Neural cell (in vitro differentiated cells): Measurements from ENCODE around the gene AMIGO2. TPM values are rescaled to one million over a fixed set of nuclear protein-coding genes. Genes with fewer than 3 reads are reported as not detected.

Experiments
- H2AFZ ChIP-seq: fragments of 200-600, 300-800 bp; sonication (generic), shearing (Covaris generic); 2 replicates; pipeline ENCODE4 v1.6.0; 2014; ENCODE audit warnings: low read depth, mild to moderate bottlenecking, antibody characterized with exemption, low read length, moderate library complexity
- H3F3A ChIP-seq: fragments of 200-600 bp; shearing (Covaris generic); 2 replicates; pipeline ENCODE4 v1.6.1; 2016; ENCODE audit warnings: mild to moderate bottlenecking, moderate library complexity, mixed read lengths, antibody characterized with exemption, low read length; ENCODE audit not compliant: insufficient read depth, poor library complexity, severe bottlenecking
- H3K27ac ChIP-seq: fragments of 200-600, 300-800 bp; sonication (generic), shearing (Covaris generic); 2 replicates; pipeline ENCODE4 v1.5.1; 2014; ENCODE audit warnings: mild to moderate bottlenecking, low read length, moderate library complexity
- H3K27me3 ChIP-seq: fragments of 300-800, 200-600 bp; sonication (generic), shearing (Covaris generic); 2 replicates; pipeline ENCODE4 v1.6.0; 2014; ENCODE audit warnings: mild to moderate bottlenecking, low read depth, low read length, moderate library complexity; ENCODE audit not compliant: insufficient read depth
- H3K36me3 ChIP-seq: fragments of 300-800, 200-600 bp; sonication (generic), shearing (Covaris generic); 2 replicates; pipeline ENCODE4 v1.5.1; 2014; ENCODE audit warnings: mild to moderate bottlenecking, antibody characterized with exemption, low read length, moderate library complexity; ENCODE audit not compliant: insufficient read depth
- H3K4me2 ChIP-seq: fragments of 300-800, 200-600 bp; sonication (generic), shearing (Covaris generic); 2 replicates; pipeline ENCODE4 v1.6.0; 2014; ENCODE audit warnings: mild to moderate bottlenecking, low read length
- H3K4me3 ChIP-seq: fragments of 300-800, 200-600 bp; sonication (generic), shearing (Covaris generic); 2 replicates; pipeline ENCODE4 v1.5.1; 2014; ENCODE audit warnings: mild to moderate bottlenecking, low read length, moderate library complexity
- H3K79me2 ChIP-seq: fragments of 200-600 bp; shearing (Covaris generic); replicated peaks from 2 replicates; pipeline ENCODE4 v1.6.0; 2014; ENCODE audit warnings: mild to moderate bottlenecking, low read length, moderate library complexity; ENCODE audit not compliant: insufficient read depth
- H3K9ac ChIP-seq: fragments of 300-800, 200-600 bp; sonication (generic), shearing (Covaris generic); 2 replicates; pipeline ENCODE4 v1.6.1; 2016; ENCODE audit warnings: mild to moderate bottlenecking, low read length, mixed read lengths
- H3K9me2 ChIP-seq: fragments of 200-600 bp; shearing (Covaris generic); 2 replicates; pipeline ENCODE4 v1.6.1; 2016; ENCODE audit warnings: mild to moderate bottlenecking, low read length, mixed read lengths; ENCODE audit not compliant: insufficient read depth
- H3K9me3 ChIP-seq: fragments of 200-600, 300-800 bp; sonication (generic), shearing (Covaris generic); 2 replicates; pipeline ENCODE4 v1.6.1; 2016; ENCODE audit warnings: mild to moderate bottlenecking, mixed run types, low read length, moderate library complexity, mixed read lengths
- H4K20me1 ChIP-seq: fragments of 200-600 bp; shearing (Covaris generic); 2 replicates; pipeline ENCODE4 v1.6.1; 2016; ENCODE audit warnings: mild to moderate bottlenecking, mixed run types; ENCODE audit not compliant: insufficient read depth
- EP300 ChIP-seq: fragments of 450-650 bp; conservative IDR thresholded peaks from 2 replicates; pipeline ENCODE4 v1.6.1; 2014; ENCODE audit warnings: antibody characterized with exemption, mild to moderate bottlenecking, moderate library complexity; ENCODE audit not compliant: poor library complexity, severe bottlenecking
- EZH2 ChIP-seq: fragments of 200-600, 300-800 bp; shearing (Covaris generic), sonication (generic); IDR thresholded peaks from 2 replicates; pipeline ENCODE4 v1.6.1; 2014; ENCODE audit warnings: antibody characterized with exemption, low read length, borderline replicate concordance, mild to moderate bottlenecking; ENCODE audit not compliant: insufficient read depth, poor library complexity, severe bottlenecking
- MXI1 ChIP-seq: fragments of 450-650 bp; conservative IDR thresholded peaks from 2 replicates; pipeline ENCODE4 v1.6.1; 2014; ENCODE audit warnings: antibody characterized with exemption, mild to moderate bottlenecking; ENCODE audit not compliant: poor library complexity, severe bottlenecking
- POLR2AphosphoS5 ChIP-seq: IDR thresholded peaks from 2 replicates; pipeline ENCODE4 v1.6.1; 2012
- RAD21 ChIP-seq: fragments of 450-650 bp; conservative IDR thresholded peaks from 2 replicates; pipeline ENCODE4 v1.6.1; 2014; ENCODE audit warnings: antibody characterized with exemption, mild to moderate bottlenecking, moderate library complexity
- SMC3 ChIP-seq: fragments of 450-650 bp; conservative IDR thresholded peaks from 2 replicates; pipeline ENCODE4 v1.6.1; 2014; ENCODE audit warnings: antibody characterized with exemption, mild to moderate bottlenecking, moderate library complexity; ENCODE audit not compliant: poor library complexity
- TAF1 ChIP-seq: IDR thresholded peaks from 2 replicates; pipeline ENCODE4 v1.6.1; 2012; ENCODE audit warnings: low read depth
- polyA plus RNA-seq: library from polyadenylated mRNA; depleted of rRNA; stranded (reverse); fragments of >200 nt; gene quantifications from 2 replicates; pipeline ENCODE4 v1.2.3, GENCODE V29; 2014
- TF ChIP-seq, protein P1 (sequence below): fragments of 450-650 bp; IDR thresholded peaks from 2 replicates; pipeline ENCODE4 v1.5.1; 2014; ENCODE audit warnings: antibody characterized with exemption, mild to moderate bottlenecking, moderate library complexity; ENCODE audit not compliant: poor library complexity, severe bottlenecking
- TF ChIP-seq, protein P2 (sequence below): IDR thresholded peaks from 2 replicates; pipeline ENCODE4 v1.6.1; 2012; ENCODE audit warnings: borderline replicate concordance

AMIGO2 gene
- polyA plus RNA-seq, 1 donor from 2014 or later = 3.1 TPM

- no peak overlapping the region for H3K9ac ChIP-seq
- no peak for TF ChIP-seq POLR2AphosphoS5
- TF ChIP-seq RAD21 = no peak
- TF ChIP-seq EZH2 = no peak
- TF ChIP-seq MXI1 = no peak
- TF ChIP-seq, protein P1, sequence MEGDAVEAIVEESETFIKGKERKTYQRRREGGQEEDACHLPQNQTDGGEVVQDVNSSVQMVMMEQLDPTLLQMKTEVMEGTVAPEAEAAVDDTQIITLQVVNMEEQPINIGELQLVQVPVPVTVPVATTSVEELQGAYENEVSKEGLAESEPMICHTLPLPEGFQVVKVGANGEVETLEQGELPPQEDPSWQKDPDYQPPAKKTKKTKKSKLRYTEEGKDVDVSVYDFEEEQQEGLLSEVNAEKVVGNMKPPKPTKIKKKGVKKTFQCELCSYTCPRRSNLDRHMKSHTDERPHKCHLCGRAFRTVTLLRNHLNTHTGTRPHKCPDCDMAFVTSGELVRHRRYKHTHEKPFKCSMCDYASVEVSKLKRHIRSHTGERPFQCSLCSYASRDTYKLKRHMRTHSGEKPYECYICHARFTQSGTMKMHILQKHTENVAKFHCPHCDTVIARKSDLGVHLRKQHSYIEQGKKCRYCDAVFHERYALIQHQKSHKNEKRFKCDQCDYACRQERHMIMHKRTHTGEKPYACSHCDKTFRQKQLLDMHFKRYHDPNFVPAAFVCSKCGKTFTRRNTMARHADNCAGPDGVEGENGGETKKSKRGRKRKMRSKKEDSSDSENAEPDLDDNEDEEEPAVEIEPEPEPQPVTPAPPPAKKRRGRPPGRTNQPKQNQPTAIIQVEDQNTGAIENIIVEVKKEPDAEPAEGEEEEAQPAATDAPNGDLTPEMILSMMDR = no peak
- no peak for TF ChIP-seq EP300
- TF ChIP-seq SMC3 = no peak
- TF ChIP-seq TAF1 = no peak
- TF ChIP-seq, protein P2, sequence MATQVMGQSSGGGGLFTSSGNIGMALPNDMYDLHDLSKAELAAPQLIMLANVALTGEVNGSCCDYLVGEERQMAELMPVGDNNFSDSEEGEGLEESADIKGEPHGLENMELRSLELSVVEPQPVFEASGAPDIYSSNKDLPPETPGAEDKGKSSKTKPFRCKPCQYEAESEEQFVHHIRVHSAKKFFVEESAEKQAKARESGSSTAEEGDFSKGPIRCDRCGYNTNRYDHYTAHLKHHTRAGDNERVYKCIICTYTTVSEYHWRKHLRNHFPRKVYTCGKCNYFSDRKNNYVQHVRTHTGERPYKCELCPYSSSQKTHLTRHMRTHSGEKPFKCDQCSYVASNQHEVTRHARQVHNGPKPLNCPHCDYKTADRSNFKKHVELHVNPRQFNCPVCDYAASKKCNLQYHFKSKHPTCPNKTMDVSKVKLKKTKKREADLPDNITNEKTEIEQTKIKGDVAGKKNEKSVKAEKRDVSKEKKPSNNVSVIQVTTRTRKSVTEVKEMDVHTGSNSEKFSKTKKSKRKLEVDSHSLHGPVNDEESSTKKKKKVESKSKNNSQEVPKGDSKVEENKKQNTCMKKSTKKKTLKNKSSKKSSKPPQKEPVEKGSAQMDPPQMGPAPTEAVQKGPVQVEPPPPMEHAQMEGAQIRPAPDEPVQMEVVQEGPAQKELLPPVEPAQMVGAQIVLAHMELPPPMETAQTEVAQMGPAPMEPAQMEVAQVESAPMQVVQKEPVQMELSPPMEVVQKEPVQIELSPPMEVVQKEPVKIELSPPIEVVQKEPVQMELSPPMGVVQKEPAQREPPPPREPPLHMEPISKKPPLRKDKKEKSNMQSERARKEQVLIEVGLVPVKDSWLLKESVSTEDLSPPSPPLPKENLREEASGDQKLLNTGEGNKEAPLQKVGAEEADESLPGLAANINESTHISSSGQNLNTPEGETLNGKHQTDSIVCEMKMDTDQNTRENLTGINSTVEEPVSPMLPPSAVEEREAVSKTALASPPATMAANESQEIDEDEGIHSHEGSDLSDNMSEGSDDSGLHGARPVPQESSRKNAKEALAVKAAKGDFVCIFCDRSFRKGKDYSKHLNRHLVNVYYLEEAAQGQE = no peak
Observed at GRCh38 chr12:47107446-47107845, 27.7 kb upstream of the AMIGO2 start.

GRCh38 chr12:47105914-47106674, 26.3 kb upstream of the AMIGO2 start:
- Histone ChIP-seq H4K20me1 (no peaks in the 10 kb centered on the region), H3K27me3 (no peaks in the 10 kb centered on the region), H3K9ac (no peak overlapping the region), H3F3A (no peaks in the 10 kb centered on the region), H3K4me2 (no peak overlapping the region), H3K4me3 (no peak overlapping the region), H3K27ac (no peak overlapping the region), H3K9me3 (no peaks in the 10 kb centered on the region), H3K9me2 (no peaks in the 10 kb centered on the region), H3K79me2 (no peaks in the 10 kb centered on the region), H3K36me3 (no peaks in the 10 kb centered on the region), H2AFZ (no peak overlapping the region)
- TF ChIP-seq RAD21 = no peak
- no peak for TF ChIP-seq POLR2AphosphoS5
- TF ChIP-seq, protein P1 = no peak
- no peak for TF ChIP-seq EP300
- TF ChIP-seq EZH2 = no peak
- TF ChIP-seq MXI1 = no peak
- TF ChIP-seq TAF1 = no peak
- TF ChIP-seq, protein P2 = no peak

More at GRCh38 chr12:47107446-47107845, 27.7 kb upstream of the AMIGO2 start:
- no peaks in the 10 kb centered on the region for H3F3A ChIP-seq
- no peak overlapping the region for H3K27ac ChIP-seq
- H3K9me2 ChIP-seq = no peaks in the 10 kb centered on the region
- H2AFZ ChIP-seq = no peak overlapping the region
- no peaks in the 10 kb centered on the region for H3K36me3 ChIP-seq
- H3K4me2 ChIP-seq = no peak overlapping the region
- H3K4me3 ChIP-seq = no peak overlapping the region
- H3K79me2 ChIP-seq = no peaks in the 10 kb centered on the region
- H3K9me3 ChIP-seq = no peaks in the 10 kb centered on the region
- no peaks in the 10 kb centered on the region for H3K27me3 ChIP-seq
- no peaks in the 10 kb centered on the region for H4K20me1 ChIP-seq
